Sigmoid colon (tissue), 7 donors: ENCODE measurements around the gene PIN1. TPM values are rescaled to one million over a fixed set of nuclear protein-coding genes. Genes with fewer than 3 reads are reported as not detected.
A peak's percentile ranks its signal among the peaks of the same experiment; 100 is the strongest.

Experiments used
- DNase-seq: peaks from one replicate; pipeline ENCODE4 v3.0.0-alpha.2; 2019
- H3K27ac ChIP-seq, 4 donors: fragments of 200-600 bp; sonication (generic); one replicate each; pipeline ENCODE4 v1.5.1; 2016 to 2019; ENCODE audit warnings: mild to moderate bottlenecking in 1 of 4
- H3K27me3 ChIP-seq, 3 donors: fragments of 200-600 bp; sonication (generic); one replicate each; pipeline ENCODE4 v1.5.1; 2019; ENCODE audit warnings: mild to moderate bottlenecking in 1 of 3
- H3K36me3 ChIP-seq, 4 donors: fragments of 200-600 bp; sonication (generic); one replicate each; pipeline ENCODE4 v1.5.1; 2016 to 2019
- H3K4me1 ChIP-seq, 4 donors: fragments of 200-600 bp; sonication (generic); one replicate each; pipeline ENCODE4 v1.5.1; 2017 to 2019
- H3K4me3 ChIP-seq, 4 donors: fragments of 200-600 bp; sonication (generic); one replicate each; pipeline ENCODE4 v1.5.1; 2017 to 2019; ENCODE audit warnings: mild to moderate bottlenecking in 2 of 4, moderate library complexity in 1 of 4
- H3K9me3 ChIP-seq, 4 donors: fragments of 200-600 bp in 3 of 4; sonication (generic) in 3 of 4; one replicate each; pipeline versions ENCODE4 v1.5.1 to v1.6.1; 2013 to 2019
- EP300 ChIP-seq, 4 donors: sonication (generic); formaldehyde crosslinking; IDR thresholded peaks; one replicate each; pipeline ENCODE4 v1.6.1; 2017; ENCODE audit warnings: antibody characterized with exemption in 4 of 4
- POLR2A ChIP-seq, 2 donors: fragments of 450-650 bp; IDR thresholded peaks; one replicate each; pipeline ENCODE4 v1.6.1; 2016; ENCODE audit warnings: antibody characterized with exemption in 2 of 2, mild to moderate bottlenecking in 2 of 2, moderate library complexity in 2 of 2
- POLR2AphosphoS5 ChIP-seq, 4 donors: sonication (generic); formaldehyde crosslinking; IDR thresholded peaks; one replicate each; pipeline ENCODE4 v1.6.1; 2017; ENCODE audit warnings: antibody characterized with exemption in 4 of 4
- WGBS, 2 donors: extraction: QIAGEN DNeasy Blood & Tissue Kit; methylation state at CpG; one replicate each; pipeline ENCODE4 v1.1.7; 2013; 5-methylcytosine and 5-hydroxymethylcytosine counted together
- intact Hi-C: fragments of 100-400 bp; cut with DNase I; formaldehyde crosslinking; loops from one replicate; pipeline ENCODE4 v1.15.1; 2023
- polyA plus RNA-seq, 3 donors: library from polyadenylated mRNA; stranded (reverse); fragments of 200-250 nt; gene quantifications; one replicate each; pipeline ENCODE4 v1.2.3, GENCODE V29; 2013
- total RNA-seq, 4 donors: library from RNA; depleted of rRNA; stranded (reverse); fragments of >200 nt; gene quantifications; one replicate each; pipeline ENCODE4 v1.1.0, GENCODE V29; 2016
- TF ChIP-seq, protein P1 (sequence below), 4 experiments: fragments of 450-650 bp in 3 of 4; fragments of 200-600 bp in 1 of 4; IDR thresholded peaks; one replicate each; pipeline ENCODE4 v1.5.1; 2016 to 2019; ENCODE audit warnings: antibody characterized with exemption in 4 of 4, mild to moderate bottlenecking in 3 of 4, moderate library complexity in 2 of 4
- donor health status: healthy with polysubstance abuse.
- donor health status: Bipolar disorder and iron deficiency.
- donor health status: healthy.

PIN1 gene
- total and polyA plus RNA-seq, 7 donors, result 77.5 to 149 (median 122) TPM

DNA sequence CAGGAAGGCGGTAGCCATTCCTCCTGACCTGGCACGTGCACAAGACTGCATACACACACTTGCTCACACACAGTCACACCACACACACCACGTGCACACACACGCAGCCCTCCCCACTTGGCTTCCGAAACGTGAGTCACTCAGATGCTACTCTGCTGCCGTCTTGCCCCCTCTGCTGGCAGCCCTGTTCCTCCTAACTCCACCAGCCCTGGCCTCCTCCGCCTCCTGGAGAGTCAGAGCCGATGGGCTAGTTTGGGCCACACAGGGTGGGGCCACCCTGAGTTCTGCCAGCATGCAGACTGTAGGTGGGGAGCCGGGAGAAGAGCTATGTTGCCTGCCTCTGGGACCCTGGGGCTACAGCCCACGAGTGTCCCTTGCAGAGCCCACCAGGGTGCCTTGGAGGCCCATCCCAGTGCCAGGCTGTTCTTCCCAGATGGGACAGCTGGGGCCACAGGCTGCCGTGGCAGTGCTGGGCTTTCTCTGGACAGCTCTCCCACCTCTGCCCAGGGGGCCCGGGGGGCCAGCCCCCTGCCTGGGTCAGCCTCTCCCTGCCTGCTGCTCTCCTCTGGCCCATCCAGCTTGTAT lies 12.1 kb downstream of the PIN1 start:
- intact Hi-C loops, result no loop called here
- TF ChIP-seq, protein P1, sequence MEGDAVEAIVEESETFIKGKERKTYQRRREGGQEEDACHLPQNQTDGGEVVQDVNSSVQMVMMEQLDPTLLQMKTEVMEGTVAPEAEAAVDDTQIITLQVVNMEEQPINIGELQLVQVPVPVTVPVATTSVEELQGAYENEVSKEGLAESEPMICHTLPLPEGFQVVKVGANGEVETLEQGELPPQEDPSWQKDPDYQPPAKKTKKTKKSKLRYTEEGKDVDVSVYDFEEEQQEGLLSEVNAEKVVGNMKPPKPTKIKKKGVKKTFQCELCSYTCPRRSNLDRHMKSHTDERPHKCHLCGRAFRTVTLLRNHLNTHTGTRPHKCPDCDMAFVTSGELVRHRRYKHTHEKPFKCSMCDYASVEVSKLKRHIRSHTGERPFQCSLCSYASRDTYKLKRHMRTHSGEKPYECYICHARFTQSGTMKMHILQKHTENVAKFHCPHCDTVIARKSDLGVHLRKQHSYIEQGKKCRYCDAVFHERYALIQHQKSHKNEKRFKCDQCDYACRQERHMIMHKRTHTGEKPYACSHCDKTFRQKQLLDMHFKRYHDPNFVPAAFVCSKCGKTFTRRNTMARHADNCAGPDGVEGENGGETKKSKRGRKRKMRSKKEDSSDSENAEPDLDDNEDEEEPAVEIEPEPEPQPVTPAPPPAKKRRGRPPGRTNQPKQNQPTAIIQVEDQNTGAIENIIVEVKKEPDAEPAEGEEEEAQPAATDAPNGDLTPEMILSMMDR (IDR thresholded peaks at IDR 0.05), result peak in 2 of 4 experiments; percentile 23 to 44
- no peak for TF ChIP-seq POLR2AphosphoS5 (IDR thresholded peaks at IDR 0.05)
- Histone ChIP-seq H3K4me3 (no peak overlapping the region), H3K36me3 (peaks cover 0 to 66% (median 29%) of the 10 kb centered on the region in 4 donors), H3K27me3 (no peaks in the 10 kb centered on the region), H3K27ac (peak overlapping the region in 3 of 4 donors; percentile 25 to 66 (median 51)), H3K4me1 (peaks cover 0 to 48% (median 24%) of the 10 kb centered on the region in 4 donors), H3K9me3 (peaks cover 0 to 2% (median 0%) of the 10 kb centered on the region in 4 donors)
- peak; percentile 88 for DNase-seq
- WGBS, 2 donors, result 68 to 74% methylated on average over 13 of the region's 13 CpGs

DNA sequence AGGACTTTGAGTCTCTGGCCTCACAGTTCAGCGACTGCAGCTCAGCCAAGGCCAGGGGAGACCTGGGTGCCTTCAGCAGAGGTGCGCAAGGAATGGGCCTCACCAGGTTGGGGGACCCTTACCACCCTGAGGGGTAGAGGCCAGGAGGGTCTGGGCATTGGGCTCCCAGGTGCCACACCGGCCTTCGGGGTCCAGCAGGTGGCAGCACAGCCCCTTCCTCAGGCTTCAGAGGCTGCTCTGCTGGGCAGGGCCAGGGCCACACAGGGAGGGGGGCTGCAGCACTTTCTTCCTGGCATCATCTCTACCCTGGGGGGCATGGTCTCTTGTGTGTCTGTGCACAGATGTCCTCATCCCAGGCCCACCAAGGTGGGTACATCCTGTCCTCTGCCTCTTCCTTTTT lies 12.9 kb downstream of the PIN1 start:
- H3K4me3 ChIP-seq, result no peak overlapping the region
- peaks cover 0 to 57% (median 22%) of the 10 kb centered on the region in 4 donors for H3K36me3 ChIP-seq
- H3K27me3 ChIP-seq, result no peaks in the 10 kb centered on the region
- no peak overlapping the region for H3K27ac ChIP-seq
- WGBS, 2 donors, result 85 to 86% methylated on average over 4 of the region's 4 CpGs
- TF ChIP-seq EP300 (IDR thresholded peaks at IDR 0.05), result no peak
- DNase-seq, result no peak
- H3K4me1 ChIP-seq, result peaks cover 0 to 39% (median 24%) of the 10 kb centered on the region in 4 donors
- H3K9me3 ChIP-seq, result peaks cover 0 to 2% (median 0%) of the 10 kb centered on the region in 4 donors
- intact Hi-C loops, result no loop called here

DNA sequence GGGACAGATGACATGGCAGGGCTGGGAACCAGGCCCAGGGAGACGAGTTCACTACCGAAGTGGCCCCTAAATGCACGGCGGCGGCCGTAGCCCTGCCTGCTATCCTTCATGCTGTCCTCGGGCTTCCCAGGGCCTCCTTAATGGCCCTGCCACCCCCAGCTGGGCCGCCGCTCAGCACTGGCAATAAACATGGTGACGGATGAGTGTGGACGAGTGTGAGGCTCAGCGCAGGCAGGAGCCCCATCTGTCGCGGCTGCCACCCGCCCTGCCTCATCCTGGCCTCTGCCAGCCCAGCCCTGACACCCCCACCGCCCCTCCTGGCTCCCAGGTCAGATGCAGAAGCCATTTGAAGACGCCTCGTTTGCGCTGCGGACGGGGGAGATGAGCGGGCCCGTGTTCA lies 13.6 kb downstream of the PIN1 start:
- no peak for DNase-seq
- H3K9me3 ChIP-seq, result peaks cover 0 to 2% (median 0%) of the 10 kb centered on the region in 4 donors
- H3K36me3 ChIP-seq, result peaks cover 0 to 50% (median 16%) of the 10 kb centered on the region in 4 donors
- intact Hi-C loops, result no loop called here
- peaks cover 0 to 34% (median 24%) of the 10 kb centered on the region in 4 donors for H3K4me1 ChIP-seq
- 86 to 92% methylated on average over 23 of the region's 23 CpGs for WGBS, 2 donors
- TF ChIP-seq POLR2AphosphoS5 (IDR thresholded peaks at IDR 0.05) (no peak), EP300 (IDR thresholded peaks at IDR 0.05) (no peak), POLR2A (IDR thresholded peaks at IDR 0.05) (no peak)
- TF ChIP-seq, protein P1 (IDR thresholded peaks at IDR 0.05), result no peak
- no peaks in the 10 kb centered on the region for H3K27me3 ChIP-seq
- H3K4me3 ChIP-seq, result no peak overlapping the region
- H3K27ac ChIP-seq, result no peak overlapping the region

DNA sequence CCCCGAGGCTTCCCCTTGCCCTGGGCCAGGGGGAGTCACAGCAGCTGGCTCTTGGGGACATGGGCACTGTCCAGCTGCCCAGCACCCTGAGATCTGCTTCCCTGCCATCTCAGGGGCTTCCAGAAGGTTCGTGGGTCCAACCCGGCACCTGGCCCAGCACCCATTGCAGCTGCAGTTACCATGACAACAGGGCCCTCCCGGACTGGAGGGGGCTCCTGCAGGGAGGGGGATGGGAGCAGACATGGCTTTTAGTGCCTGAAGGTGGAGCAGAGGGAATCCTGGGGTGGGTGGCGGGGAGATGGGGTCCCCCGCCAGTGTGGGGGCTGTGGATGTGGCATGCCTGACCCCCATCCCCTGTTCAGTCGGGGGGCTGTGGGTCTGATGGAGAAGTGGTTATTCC lies 14.7 kb downstream of the PIN1 start:
- no peak overlapping the region for H3K4me3 ChIP-seq
- H3K4me1 ChIP-seq, result peaks cover 0 to 34% (median 24%) of the 10 kb centered on the region in 4 donors
- no peaks in the 10 kb centered on the region for H3K27me3 ChIP-seq
- 72 to 85% methylated on average over 7 of the region's 7 CpGs for WGBS, 2 donors
- H3K27ac ChIP-seq, result peak overlapping the region in 1 of 4 donors; percentile 48
- TF ChIP-seq POLR2A (IDR thresholded peaks at IDR 0.05) (no peak), POLR2AphosphoS5 (IDR thresholded peaks at IDR 0.05) (no peak), EP300 (IDR thresholded peaks at IDR 0.05) (no peak)
- TF ChIP-seq, protein P1 (IDR thresholded peaks at IDR 0.05), result no peak
- DNase-seq, result no peak
- no peaks in the 10 kb centered on the region for H3K9me3 ChIP-seq
- H3K36me3 ChIP-seq, result peaks cover 0 to 40% (median 8%) of the 10 kb centered on the region in 4 donors
- intact Hi-C loops, result no loop called here

DNA sequence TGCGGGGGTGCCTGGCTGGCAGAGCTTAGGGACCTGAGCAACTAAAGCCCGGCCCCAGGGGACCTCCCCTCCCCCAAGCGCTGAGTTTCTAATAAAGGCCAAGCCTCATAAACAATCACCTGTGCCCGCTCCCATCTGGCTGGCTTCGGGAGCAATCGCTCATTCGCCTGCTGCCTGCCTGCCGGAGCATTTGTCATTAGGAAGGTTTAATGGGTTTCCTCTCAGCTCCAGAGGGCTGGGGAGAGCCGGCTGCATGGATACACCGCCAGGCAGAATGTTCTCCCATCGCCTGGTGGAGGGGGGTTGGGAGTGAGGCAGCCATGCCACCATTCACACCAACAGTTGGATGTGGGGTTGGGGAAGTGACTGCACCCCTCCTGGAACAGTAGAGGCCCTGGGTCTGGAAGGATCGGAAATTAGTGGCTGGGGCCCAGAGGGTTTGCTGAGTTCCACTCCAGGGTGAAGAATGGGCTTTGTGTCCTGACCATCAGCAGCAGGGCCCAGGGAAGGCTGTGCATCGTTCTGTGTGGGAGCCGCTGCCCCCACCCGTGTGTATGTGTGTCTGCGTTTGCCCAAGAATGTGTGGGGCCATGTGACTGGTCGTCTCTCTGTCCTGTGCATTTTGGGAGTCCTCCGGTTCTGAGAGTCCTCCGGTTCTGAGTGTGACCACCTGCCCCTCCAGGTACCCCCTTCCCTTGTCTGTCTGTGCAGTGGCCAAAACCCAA lies 15.3 kb downstream of the PIN1 start:
- 78 to 86% methylated on average over 19 of the region's 19 CpGs for WGBS, 2 donors
- H3K9me3 ChIP-seq, result no peaks in the 10 kb centered on the region
- H3K36me3 ChIP-seq, result peaks cover 0 to 34% (median 8%) of the 10 kb centered on the region in 4 donors
- H3K27ac ChIP-seq, result peak overlapping the region in 1 of 4 donors; percentile 48
- H3K27me3 ChIP-seq, result no peaks in the 10 kb centered on the region
- H3K4me3 ChIP-seq, result no peak overlapping the region
- DNase-seq, result no peak
- intact Hi-C loops, result no loop called here
- TF ChIP-seq EP300 (IDR thresholded peaks at IDR 0.05) (no peak), POLR2AphosphoS5 (IDR thresholded peaks at IDR 0.05) (peak in 1 of 4 donors; percentile 34)
- peaks cover 0 to 34% (median 24%) of the 10 kb centered on the region in 4 donors for H3K4me1 ChIP-seq
